Testis (tissue), 3 donors: ENCODE measurements around the gene SCT. TPM values are rescaled to one million over a fixed set of nuclear protein-coding genes. Genes with fewer than 3 reads are reported as not detected.

Experiments used
- DNase-seq: peaks from one replicate; pipeline ENCODE4 v3.0.0-alpha.2; 2019
- H3K27ac ChIP-seq, 2 donors: fragments of 200-600 bp; sonication (generic); one replicate each; pipeline ENCODE4 v1.5.1; 2019
- H3K27me3 ChIP-seq: fragments of 200-600 bp; sonication (generic); one replicate; pipeline ENCODE4 v1.5.1; 2019
- H3K36me3 ChIP-seq: fragments of 200-600 bp; sonication (generic); one replicate; pipeline ENCODE4 v1.5.1; 2017; ENCODE audit warnings: low read depth; ENCODE audit errors: missing control alignments
- H3K4me1 ChIP-seq: fragments of 200-600 bp; sonication (generic); one replicate; pipeline ENCODE4 v1.5.1; 2019
- H3K4me3 ChIP-seq, 2 donors: fragments of 200-600 bp; sonication (generic); one replicate each; pipeline ENCODE4 v1.5.1; 2017 to 2019
- H3K9me3 ChIP-seq: fragments of 200-600 bp; sonication (generic); one replicate; pipeline ENCODE4 v1.5.1; 2017
- POLR2A ChIP-seq: fragments of 450-650 bp; IDR thresholded peaks from one replicate; pipeline ENCODE4 v1.6.1; 2017; ENCODE audit warnings: antibody characterized with exemption, mild to moderate bottlenecking, moderate library complexity
- WGBS, 2 donors: methylation state at CpG; one replicate each; pipeline ENCODE4 v1.1.5; 2018; 5-methylcytosine and 5-hydroxymethylcytosine counted together
- intact Hi-C: fragments of 100-400 bp; cut with DNase I; formaldehyde crosslinking; loops from one replicate; pipeline ENCODE4 v1.15.1; 2023; ENCODE audit warnings: low total_unique reads
- polyA plus RNA-seq: library from polyadenylated mRNA; stranded (reverse); fragments of 350-450 nt; fragmentation: Illumina TruSeq; extraction: RNeasy Lipid Tissue Mini Kit (QIAGEN cat#74804); gene quantifications from one replicate; pipeline ENCODE4 v1.2.3, GENCODE V29; 2014; ENCODE audit warnings: low read depth, low replicate concordance; ENCODE audit not compliant: insufficient read depth
- total RNA-seq, 2 donors: library from RNA; depleted of rRNA; stranded (reverse); fragments of >200 nt; gene quantifications; one replicate each; pipeline ENCODE4 v1.2.3, GENCODE V29; 2016
- TF ChIP-seq, protein P1 (sequence below), 3 experiments: fragments of 450-650 bp in 2 of 3; fragments of 200-600 bp in 1 of 3; sonication (generic) in 1 of 3; IDR thresholded peaks; one replicate each; pipeline ENCODE4 v1.5.1; 2016 to 2019; ENCODE audit warnings: antibody characterized with exemption in 3 of 3, mild to moderate bottlenecking in 2 of 3, moderate library complexity in 1 of 3

The SCT gene
- total and polyA plus RNA-seq, 3 donors from 2014 or later = 1.5 to 9.3 (median 3.4) TPM

DNA sequence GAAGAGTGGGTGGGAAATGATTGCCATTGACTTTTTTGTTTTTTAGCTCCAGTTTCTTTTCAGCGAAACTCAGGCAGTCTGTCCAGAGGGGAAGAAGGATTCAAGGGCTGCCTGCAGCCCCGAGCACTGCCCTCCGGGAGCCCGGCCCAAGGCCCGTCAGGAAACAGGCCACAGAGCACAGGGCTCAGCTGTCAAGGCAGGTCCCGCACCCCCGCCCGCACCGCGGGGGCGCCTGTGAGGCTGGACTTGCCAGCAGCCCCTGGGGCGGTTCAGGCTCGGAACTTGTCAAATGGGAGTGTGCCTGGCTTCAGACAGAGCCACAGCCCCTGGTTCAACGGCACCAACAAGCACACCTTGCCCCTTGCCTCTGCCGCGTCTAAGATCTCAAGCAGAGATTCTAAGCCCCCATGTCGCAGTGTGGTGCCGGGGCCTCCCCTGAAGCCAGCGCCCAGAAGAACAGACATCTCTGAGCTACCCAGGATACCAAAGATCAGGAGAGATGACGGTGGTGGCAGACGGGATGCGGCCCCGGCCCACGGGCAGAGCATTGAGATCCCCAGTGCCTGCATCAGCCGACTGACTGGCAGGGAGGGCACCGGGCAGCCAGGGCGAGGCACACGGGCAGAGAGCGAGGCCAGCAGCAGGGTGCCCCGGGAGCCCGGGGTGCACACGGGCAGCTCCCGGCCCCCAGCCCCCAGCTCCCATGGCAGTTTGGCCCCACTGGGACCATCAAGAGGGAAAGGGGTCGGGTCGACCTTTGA lies 19.8 kb downstream of the SCT start:
- no peak for TF ChIP-seq POLR2A
- TF ChIP-seq, protein P1, sequence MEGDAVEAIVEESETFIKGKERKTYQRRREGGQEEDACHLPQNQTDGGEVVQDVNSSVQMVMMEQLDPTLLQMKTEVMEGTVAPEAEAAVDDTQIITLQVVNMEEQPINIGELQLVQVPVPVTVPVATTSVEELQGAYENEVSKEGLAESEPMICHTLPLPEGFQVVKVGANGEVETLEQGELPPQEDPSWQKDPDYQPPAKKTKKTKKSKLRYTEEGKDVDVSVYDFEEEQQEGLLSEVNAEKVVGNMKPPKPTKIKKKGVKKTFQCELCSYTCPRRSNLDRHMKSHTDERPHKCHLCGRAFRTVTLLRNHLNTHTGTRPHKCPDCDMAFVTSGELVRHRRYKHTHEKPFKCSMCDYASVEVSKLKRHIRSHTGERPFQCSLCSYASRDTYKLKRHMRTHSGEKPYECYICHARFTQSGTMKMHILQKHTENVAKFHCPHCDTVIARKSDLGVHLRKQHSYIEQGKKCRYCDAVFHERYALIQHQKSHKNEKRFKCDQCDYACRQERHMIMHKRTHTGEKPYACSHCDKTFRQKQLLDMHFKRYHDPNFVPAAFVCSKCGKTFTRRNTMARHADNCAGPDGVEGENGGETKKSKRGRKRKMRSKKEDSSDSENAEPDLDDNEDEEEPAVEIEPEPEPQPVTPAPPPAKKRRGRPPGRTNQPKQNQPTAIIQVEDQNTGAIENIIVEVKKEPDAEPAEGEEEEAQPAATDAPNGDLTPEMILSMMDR (IDR thresholded peaks at IDR 0.05) = no peak
- Histone ChIP-seq H3K36me3 (no peaks in the 10 kb centered on the region), H3K9me3 (no peaks in the 10 kb centered on the region), H3K4me1 (peaks cover 12% of the 10 kb centered on the region), H3K4me3 (no peak overlapping the region), H3K27ac (peak overlapping the region in 1 of 2 donors; percentile 48), H3K27me3 (no peaks in the 10 kb centered on the region)
- WGBS, 2 donors = 89 to 95% methylated on average over 21 to 35 of the region's 35 CpGs
- intact Hi-C loops = no loop called here
- no peak for DNase-seq

DNA sequence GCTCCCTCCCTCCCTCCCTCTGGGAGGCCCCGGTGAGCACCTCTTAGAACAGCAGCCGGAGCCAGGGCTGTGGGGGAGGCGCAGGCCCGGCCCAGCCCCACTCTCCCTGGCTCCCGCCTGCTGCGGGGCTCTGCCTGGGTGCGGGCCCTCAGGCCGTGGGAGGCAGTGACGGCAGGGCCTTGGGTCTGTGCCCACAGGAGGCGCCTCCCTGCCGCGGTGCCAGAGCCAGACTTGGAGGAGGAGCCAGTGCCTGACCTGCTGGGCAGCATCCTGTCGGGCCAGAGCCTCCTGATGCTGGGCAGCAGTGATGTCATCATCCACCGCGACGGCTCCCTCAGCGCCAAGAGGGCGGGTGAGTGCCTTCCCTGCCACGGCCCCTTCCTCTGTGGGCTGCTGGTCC lies 20.7 kb downstream of the SCT start:
- Histone ChIP-seq H3K36me3 (no peaks in the 10 kb centered on the region), H3K4me3 (no peak overlapping the region), H3K4me1 (peaks cover 7% of the 10 kb centered on the region), H3K27ac (peak overlapping the region; percentile 48 to 58), H3K27me3 (no peaks in the 10 kb centered on the region), H3K9me3 (no peaks in the 10 kb centered on the region)
- WGBS, 2 donors = 44 to 80% methylated on average over 3 to 19 of the region's 19 CpGs
- intact Hi-C loops = no loop called here
- DNase-seq = peak; percentile 93
- TF ChIP-seq, protein P1 (IDR thresholded peaks at IDR 0.05) = no peak
- no peak for TF ChIP-seq POLR2A

DNA sequence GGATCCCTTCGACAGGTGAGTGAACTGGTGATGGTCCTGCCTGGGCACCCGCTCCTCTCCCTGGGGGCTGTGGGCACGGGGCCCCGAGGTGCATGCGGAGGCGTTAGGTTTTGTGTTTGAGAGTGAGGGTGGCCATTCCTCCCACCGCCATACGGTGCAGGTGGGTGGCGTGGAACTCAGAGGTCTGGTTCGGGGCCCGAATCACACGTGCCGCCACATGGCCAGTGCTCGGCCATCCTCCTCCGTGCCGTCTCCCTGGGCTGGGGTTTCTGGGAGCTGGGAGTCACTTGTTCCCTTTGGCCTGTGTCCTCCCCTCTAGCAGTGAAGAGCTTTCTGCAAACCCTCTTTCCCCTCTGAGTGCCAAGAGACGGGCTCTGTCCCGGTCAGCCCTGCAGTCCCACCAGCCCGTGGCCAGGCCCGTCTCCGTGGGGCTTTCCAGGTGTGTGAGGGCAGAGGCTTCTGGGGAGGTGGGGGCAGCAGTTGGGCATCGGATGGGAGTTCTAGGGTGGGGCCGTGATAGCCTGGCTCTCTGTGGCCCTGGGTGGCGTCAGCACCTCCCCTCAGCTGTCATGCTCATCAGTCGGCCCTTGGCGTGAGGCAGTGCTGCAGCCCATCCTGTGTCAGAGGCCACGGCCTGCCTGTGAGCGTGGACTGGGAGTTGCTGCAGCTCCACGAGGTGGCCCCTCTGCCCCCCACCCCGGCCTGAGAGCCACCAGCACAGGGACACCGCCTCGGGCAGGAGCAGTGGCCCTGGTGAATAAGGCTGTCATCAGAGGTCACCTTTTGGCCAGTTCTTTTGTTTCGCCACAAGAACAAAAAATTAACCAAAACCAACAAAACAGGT lies 21.5 kb downstream of the SCT start:
- intact Hi-C loops = no loop called here
- TF ChIP-seq, protein P1 (IDR thresholded peaks at IDR 0.05) = no peak
- TF ChIP-seq POLR2A = no peak
- no peaks in the 10 kb centered on the region for H3K36me3 ChIP-seq
- DNase-seq = no peak
- H3K27ac ChIP-seq = peak overlapping the region; percentile 48 to 58
- no peaks in the 10 kb centered on the region for H3K27me3 ChIP-seq
- no peaks in the 10 kb centered on the region for H3K9me3 ChIP-seq
- WGBS, 2 donors = 79 to 89% methylated on average over 9 to 33 of the region's 33 CpGs
- H3K4me3 ChIP-seq = no peak overlapping the region
- peaks cover 4% of the 10 kb centered on the region for H3K4me1 ChIP-seq

DNA sequence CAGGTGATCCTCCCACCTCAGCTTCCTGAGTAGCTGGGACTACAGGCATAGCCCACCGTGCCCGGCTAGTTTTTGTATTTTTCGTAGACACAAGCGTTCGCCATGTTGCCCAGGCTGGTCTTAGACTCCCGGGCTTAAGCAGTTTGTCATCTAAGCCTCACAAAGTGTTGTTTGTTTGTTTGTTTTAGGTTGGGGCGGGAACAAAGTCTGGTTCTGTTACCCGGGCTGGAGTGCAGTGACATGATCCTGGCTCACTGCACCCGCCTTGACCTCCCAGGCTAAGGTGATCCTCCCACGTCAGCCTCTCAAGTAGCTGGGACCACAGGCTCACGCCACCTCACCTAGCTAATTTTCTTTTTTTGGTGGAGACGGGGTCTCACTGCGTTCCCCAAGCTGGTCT lies 23.8 kb downstream of the SCT start:
- intact Hi-C loops = no loop called here
- Histone ChIP-seq H3K9me3 (no peaks in the 10 kb centered on the region), H3K36me3 (no peaks in the 10 kb centered on the region), H3K27ac (no peak overlapping the region), H3K4me1 (peaks cover 4% of the 10 kb centered on the region), H3K27me3 (no peaks in the 10 kb centered on the region), H3K4me3 (no peak overlapping the region)
- WGBS, 2 donors = 89 to 91% methylated on average over 13 of the region's 13 CpGs
- TF ChIP-seq, protein P1 (IDR thresholded peaks at IDR 0.05) = no peak
- DNase-seq = no peak
